ENCODE measurements around the gene SLC46A2.

- no peak for TF ChIP-seq EZH2 (IDR thresholded peaks at IDR 0.05; ENCODE audit: borderline replicate concordance, low read length)
- TF ChIP-seq, protein P1, sequence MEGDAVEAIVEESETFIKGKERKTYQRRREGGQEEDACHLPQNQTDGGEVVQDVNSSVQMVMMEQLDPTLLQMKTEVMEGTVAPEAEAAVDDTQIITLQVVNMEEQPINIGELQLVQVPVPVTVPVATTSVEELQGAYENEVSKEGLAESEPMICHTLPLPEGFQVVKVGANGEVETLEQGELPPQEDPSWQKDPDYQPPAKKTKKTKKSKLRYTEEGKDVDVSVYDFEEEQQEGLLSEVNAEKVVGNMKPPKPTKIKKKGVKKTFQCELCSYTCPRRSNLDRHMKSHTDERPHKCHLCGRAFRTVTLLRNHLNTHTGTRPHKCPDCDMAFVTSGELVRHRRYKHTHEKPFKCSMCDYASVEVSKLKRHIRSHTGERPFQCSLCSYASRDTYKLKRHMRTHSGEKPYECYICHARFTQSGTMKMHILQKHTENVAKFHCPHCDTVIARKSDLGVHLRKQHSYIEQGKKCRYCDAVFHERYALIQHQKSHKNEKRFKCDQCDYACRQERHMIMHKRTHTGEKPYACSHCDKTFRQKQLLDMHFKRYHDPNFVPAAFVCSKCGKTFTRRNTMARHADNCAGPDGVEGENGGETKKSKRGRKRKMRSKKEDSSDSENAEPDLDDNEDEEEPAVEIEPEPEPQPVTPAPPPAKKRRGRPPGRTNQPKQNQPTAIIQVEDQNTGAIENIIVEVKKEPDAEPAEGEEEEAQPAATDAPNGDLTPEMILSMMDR (IDR thresholded peaks at IDR 0.05; ENCODE audit: low read length), result no peak
Observed at GRCh38 chr9:112849363-112849922, 41.2 kb downstream of the SLC46A2 start.

Measured in OCI-LY1 (cell line).